BE2C (cell line): Measurements from ENCODE around the gene KSR1.
"Not testable (repeated sequence)": the region's sequence is repeated elsewhere in the genome, so short reads cannot be mapped to it uniquely, and the experiment has no call there.

Experiments
- DNase-seq: peaks from one replicate; pipeline ENCODE4 v3.0.0-alpha.2; 2020
- H3K27me3 ChIP-seq: fragments of 250-450 bp; sonication (Bioruptor Pico); 2 replicates; pipeline ENCODE4 v1.5.1; 2020; ENCODE audit warnings: mild to moderate bottlenecking
- H3K36me3 ChIP-seq: fragments of 250-450 bp; sonication (Bioruptor Pico); 2 replicates; pipeline ENCODE4 v1.5.1; 2020; ENCODE audit warnings: mild to moderate bottlenecking
- H3K4me1 ChIP-seq: fragments of 250-450 bp; sonication (Bioruptor Pico); 2 replicates; pipeline ENCODE4 v1.5.1; 2020
- H3K4me3 ChIP-seq: 2 replicates; pipeline ENCODE4 v1.5.1; 2011; ENCODE audit warnings: low read depth, low read length
- H3K9me3 ChIP-seq: fragments of 250-450 bp; sonication (Bioruptor Pico); 2 replicates; pipeline ENCODE4 v1.5.1; 2020
- TF ChIP-seq, protein P1 (sequence below): IDR thresholded peaks from 2 replicates; pipeline ENCODE4 v1.5.1; 2012; ENCODE audit warnings: mild to moderate bottlenecking, low read depth, low read length

KSR1 gene

GRCh38 chr17:27634776-27635175 is 178.5 kb downstream of the KSR1 start:
- TF ChIP-seq, protein P1, sequence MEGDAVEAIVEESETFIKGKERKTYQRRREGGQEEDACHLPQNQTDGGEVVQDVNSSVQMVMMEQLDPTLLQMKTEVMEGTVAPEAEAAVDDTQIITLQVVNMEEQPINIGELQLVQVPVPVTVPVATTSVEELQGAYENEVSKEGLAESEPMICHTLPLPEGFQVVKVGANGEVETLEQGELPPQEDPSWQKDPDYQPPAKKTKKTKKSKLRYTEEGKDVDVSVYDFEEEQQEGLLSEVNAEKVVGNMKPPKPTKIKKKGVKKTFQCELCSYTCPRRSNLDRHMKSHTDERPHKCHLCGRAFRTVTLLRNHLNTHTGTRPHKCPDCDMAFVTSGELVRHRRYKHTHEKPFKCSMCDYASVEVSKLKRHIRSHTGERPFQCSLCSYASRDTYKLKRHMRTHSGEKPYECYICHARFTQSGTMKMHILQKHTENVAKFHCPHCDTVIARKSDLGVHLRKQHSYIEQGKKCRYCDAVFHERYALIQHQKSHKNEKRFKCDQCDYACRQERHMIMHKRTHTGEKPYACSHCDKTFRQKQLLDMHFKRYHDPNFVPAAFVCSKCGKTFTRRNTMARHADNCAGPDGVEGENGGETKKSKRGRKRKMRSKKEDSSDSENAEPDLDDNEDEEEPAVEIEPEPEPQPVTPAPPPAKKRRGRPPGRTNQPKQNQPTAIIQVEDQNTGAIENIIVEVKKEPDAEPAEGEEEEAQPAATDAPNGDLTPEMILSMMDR, result no peak
- H3K4me1 ChIP-seq, result no peaks in the 10 kb centered on the region
- no peaks in the 10 kb centered on the region for H3K36me3 ChIP-seq
- H3K4me3 ChIP-seq, result no peak overlapping the region
- no peaks in the 10 kb centered on the region for H3K9me3 ChIP-seq
- DNase-seq, result no peak
- no peaks in the 10 kb centered on the region for H3K27me3 ChIP-seq

DNA sequence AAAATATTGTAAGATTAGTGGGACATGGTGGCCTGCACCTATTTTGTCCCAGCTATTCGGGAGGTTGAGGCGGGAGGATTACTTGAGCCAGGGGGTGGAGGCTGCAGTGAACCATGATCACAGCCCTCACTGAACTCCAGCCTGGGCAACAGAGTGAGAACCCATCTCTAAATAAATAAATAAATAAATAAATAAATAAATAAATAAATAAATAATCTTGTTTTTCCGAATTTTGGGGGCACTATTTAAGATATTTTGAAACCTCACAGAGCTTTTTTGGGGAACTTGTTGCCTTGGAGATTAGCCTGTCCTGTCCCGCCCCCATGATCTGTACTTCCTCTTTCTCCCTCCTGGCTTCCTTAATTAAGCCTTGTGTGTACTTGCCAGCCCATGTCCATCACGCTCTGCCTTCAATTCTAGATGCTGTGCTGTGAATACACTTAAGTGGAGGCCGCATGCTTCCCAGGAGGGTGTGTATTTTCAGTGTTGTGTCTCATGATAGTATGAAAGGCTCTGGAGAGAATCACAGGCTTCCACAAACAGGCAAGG is 179.1 kb downstream of the KSR1 start:
- H3K36me3 ChIP-seq, result no peaks in the 10 kb centered on the region
- H3K4me1 ChIP-seq, result no peaks in the 10 kb centered on the region
- no peaks in the 10 kb centered on the region for H3K27me3 ChIP-seq
- TF ChIP-seq, protein P1, result no peak
- no peaks in the 10 kb centered on the region for H3K9me3 ChIP-seq
- no peak for DNase-seq
- H3K4me3 ChIP-seq, result no peak overlapping the region

- not testable (repeated sequence) for DNase-seq, H3K4me3 ChIP-seq, H3K9me3 ChIP-seq, H3K27me3 ChIP-seq, H3K36me3 ChIP-seq, H3K4me1 ChIP-seq
Observed at GRCh38 chr17:27636005-27636520, 179.8 kb downstream of the KSR1 start.

DNA sequence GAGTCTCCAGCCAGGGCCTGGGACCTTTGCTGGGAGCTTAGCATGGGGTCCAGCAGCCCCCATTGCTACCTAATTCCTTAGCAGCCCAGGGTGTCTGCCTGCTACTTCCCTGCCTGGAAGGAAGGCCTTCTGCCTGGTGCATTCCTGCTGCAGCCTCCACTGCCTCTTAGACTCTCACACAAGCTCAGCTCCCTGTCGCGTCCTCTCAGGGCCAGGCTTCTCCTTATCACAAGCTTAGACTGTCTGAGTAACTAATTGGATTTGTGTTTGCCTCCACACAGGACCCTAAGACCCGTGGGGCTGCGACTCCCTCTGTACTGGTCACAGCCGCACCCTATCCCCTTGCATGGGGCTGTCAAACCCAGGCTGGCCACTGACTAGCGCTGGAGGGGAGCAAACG is 181.6 kb downstream of the KSR1 start:
- not testable (repeated sequence) for DNase-seq, H3K4me3 ChIP-seq, H3K27me3 ChIP-seq, H3K36me3 ChIP-seq, H3K4me1 ChIP-seq, H3K9me3 ChIP-seq

GRCh38 chr17:27638415-27638914 is 182.2 kb downstream of the KSR1 start:
- not testable (repeated sequence) for H3K4me1 ChIP-seq, H3K9me3 ChIP-seq, H3K27me3 ChIP-seq, H3K36me3 ChIP-seq, DNase-seq, H3K4me3 ChIP-seq

- no peaks in the 10 kb centered on the region for H3K36me3 ChIP-seq
Observed at GRCh38 chr17:27640790-27641189, 184.5 kb downstream of the KSR1 start.

DNA sequence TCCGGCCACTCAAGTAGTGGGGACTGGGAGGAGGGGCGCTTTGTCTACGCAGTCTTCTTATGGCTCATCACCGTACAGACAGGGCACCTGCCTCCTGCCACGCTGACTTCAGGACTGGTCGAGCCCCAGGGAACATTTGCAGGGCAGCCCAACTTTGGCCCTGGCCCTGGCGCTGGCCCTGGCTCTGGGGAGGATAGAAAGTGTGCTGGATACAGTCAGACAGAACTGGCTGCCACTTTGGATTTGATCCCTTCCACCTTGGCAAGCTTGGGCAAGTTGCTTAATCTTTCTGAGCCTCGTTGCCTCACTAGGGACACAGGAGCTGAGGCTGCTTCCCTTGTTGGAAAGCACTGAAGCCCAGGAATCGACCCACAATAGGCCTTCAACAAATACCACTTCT is 188.3 kb downstream of the KSR1 start:
- H3K9me3 ChIP-seq, result no peaks in the 10 kb centered on the region
- no peaks in the 10 kb centered on the region for H3K27me3 ChIP-seq
- no peaks in the 10 kb centered on the region for H3K36me3 ChIP-seq
- H3K4me3 ChIP-seq, result no peak overlapping the region
- no peak for DNase-seq
- TF ChIP-seq, protein P1, result no peak
- H3K4me1 ChIP-seq, result no peaks in the 10 kb centered on the region

More at GRCh38 chr17:27640790-27641189, 184.5 kb downstream of the KSR1 start:
- H3K27me3 ChIP-seq, result no peaks in the 10 kb centered on the region
- H3K4me1 ChIP-seq, result no peaks in the 10 kb centered on the region
- TF ChIP-seq, protein P1, result no peak
- DNase-seq, result no peak
- no peak overlapping the region for H3K4me3 ChIP-seq
- no peaks in the 10 kb centered on the region for H3K9me3 ChIP-seq

DNA sequence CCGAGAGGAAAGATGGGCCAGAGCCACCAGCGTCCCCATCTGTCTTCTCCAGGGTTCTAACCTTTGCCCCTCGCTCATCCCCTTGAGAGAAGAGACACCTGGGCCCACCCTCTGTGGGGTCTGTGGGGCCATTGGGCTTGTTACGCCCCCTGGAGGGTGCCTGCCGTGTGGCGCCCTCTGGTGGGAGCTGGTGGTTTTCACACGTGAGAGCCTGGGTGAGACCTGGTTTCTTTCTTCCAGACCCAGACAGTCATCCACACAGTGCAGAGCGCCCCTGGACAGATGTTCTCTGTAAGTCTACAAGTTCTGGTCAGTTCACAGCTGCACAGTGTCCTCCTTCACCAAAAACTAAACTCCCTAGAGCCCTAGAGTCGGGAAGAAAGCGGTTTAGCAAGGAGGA is 189.4 kb downstream of the KSR1 start:
- H3K9me3 ChIP-seq, H3K4me3 ChIP-seq, H3K27me3 ChIP-seq, H3K36me3 ChIP-seq, DNase-seq, H3K4me1 ChIP-seq: not testable (repeated sequence)
- TF ChIP-seq, protein P1, result 0 out of 2 replicates have a peak, but pooled peaks have one; percentile 5
